H1 (cell line): ENCODE measurements around the gene C1orf210. TPM values are rescaled to one million over a fixed set of nuclear protein-coding genes. Genes with fewer than 3 reads are reported as not detected.

ENCODE experiments used
- CTBP2 ChIP-seq: IDR thresholded peaks from 2 replicates; pipeline ENCODE4 v1.7.0; 2011; ENCODE audit warnings: borderline replicate concordance, mild to moderate bottlenecking, moderate library complexity, mixed read lengths, low read length; ENCODE audit not compliant: insufficient read depth, insufficient read length
- GABPA ChIP-seq: IDR thresholded peaks from 2 replicates; pipeline ENCODE4 v1.6.1; 2011; ENCODE audit warnings: mild to moderate bottlenecking, low read length, moderate library complexity, borderline replicate concordance; ENCODE audit not compliant: insufficient read depth
- JUND ChIP-seq: IDR thresholded peaks from 2 replicates; pipeline ENCODE4 v1.6.1; 2011; ENCODE audit warnings: mild to moderate bottlenecking, improper control_type of control experiment, low read length
- KDM5A ChIP-seq: fragments of 200-600 bp; IDR thresholded peaks from 2 replicates; pipeline ENCODE4 v1.7.1; 2012; ENCODE audit warnings: mild to moderate bottlenecking, low read length, inconsistent platforms, mixed read lengths
- MAFK ChIP-seq: IDR thresholded peaks from 2 replicates; pipeline ENCODE4 v1.6.1; 2012; ENCODE audit warnings: low read depth, mild to moderate bottlenecking, improper control_type of control experiment, low read length
- NANOG ChIP-seq: IDR thresholded peaks from 2 replicates; pipeline ENCODE4 v1.6.1; 2011; ENCODE audit warnings: low read length, low read depth, mild to moderate bottlenecking, inconsistent platforms; ENCODE audit not compliant: insufficient read depth, poor library complexity, severe bottlenecking
- RNF2 ChIP-seq: fragments of 200-900, 300-1000 bp; sonication (generic); IDR thresholded peaks from 2 replicates; pipeline ENCODE4 v1.7.1; 2016; ENCODE audit warnings: borderline replicate concordance, low read depth, mild to moderate bottlenecking, antibody characterized with exemption, low read length; ENCODE audit not compliant: poor library complexity, severe bottlenecking; ENCODE audit errors: missing control alignments
- polyA plus RNA-seq, 7 experiments: library from polyadenylated mRNA; depleted of rRNA in 3 of 7; stranded (reverse) in 5 of 7; unstranded in 2 of 7; fragments of >200 nt in 5 of 7; fragments of 200-250 nt in 2 of 7; gene quantifications; 1 replicate in 5 of 7; 2 replicates in 1 of 7; 4 replicates in 1 of 7; pipeline versions ENCODE4 v1.2.1 to v1.2.3, GENCODE V29; 2011 to 2013; ENCODE audit warnings: missing spikeins in 2 of 7, mixed read lengths in 2 of 7
- total RNA-seq: library from RNA; stranded (reverse); fragmentation: NEBNext Ultra II Directional; extraction: Animal tissue kit (Norgen Biotek cat#: 25700); gene quantifications from 2 replicates; pipeline ENCODE4 v1.2.1, GENCODE V29; 2021

Gene C1orf210
- total and polyA plus RNA-seq, 2 of the 8 experiments (the other 6 are each of a cell fraction or from before 2014, with no cell fraction given) = 12.0 to 27.9 TPM

DNA sequence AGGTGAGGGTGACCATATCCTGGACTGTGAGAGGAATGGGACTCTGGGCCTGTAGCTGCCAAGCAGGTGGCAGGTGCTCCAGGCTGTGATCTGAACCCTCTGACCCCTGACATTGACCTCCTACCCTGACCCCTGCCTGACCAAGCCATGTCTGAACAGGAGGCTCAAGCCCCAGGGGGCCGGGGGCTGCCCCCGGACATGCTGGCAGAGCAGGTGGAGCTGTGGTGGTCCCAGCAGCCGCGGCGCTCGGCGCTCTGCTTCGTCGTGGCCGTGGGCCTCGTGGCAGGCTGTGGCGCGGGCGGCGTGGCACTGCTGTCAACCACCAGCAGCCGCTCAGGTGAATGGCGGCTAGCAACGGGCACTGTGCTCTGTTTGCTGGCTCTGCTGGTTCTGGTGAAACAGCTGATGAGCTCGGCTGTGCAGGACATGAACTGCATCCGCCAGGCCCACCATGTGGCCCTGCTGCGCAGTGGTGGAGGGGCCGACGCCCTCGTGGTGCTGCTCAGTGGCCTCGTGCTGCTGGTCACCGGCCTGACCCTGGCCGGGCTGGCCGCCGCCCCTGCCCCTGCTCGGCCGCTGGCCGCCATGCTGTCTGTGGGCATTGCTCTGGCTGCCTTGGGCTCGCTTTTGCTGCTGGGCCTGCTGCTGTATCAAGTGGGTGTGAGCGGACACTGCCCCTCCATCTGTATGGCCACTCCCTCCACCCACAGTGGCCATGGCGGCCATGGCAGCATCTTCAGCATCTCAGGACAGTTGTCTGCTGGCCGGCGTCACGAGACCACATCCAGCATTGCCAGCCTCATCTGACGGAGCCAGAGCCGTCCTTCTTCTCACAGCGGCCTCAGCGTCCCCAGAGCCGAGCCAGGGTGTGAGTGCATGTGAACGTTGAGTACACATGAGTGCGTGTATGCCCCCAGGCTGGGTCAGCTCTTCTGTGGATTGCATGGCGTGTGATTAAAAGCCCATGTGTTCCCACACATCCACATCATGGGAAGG lies 12.5 kb downstream of the C1orf210 start (continued):
- TF ChIP-seq JUND (no peak), RNF2 (no peak), KDM5A (no peak), NANOG (no peak), CTBP2 (no peak), GABPA (no peak), MAFK (no peak)
